Astrocyte (in vitro differentiated cells and primary cell): ENCODE data around the gene SEPTIN12. TPM values are rescaled to one million over a fixed set of nuclear protein-coding genes. Genes with fewer than 3 reads are reported as not detected.

ENCODE experiments used
- DNase-seq: peaks from one replicate; pipeline ENCODE4 v3.0.0-alpha.2; 2010; ENCODE audit warnings: low read depth
- FAIRE-seq: peaks from 2 replicates; lab custom pipeline; 2011; peaks lifted over from hg19 to GRCh38; lab: Jason Lieb, UNC
- H2AFZ ChIP-seq: 2 replicates; pipeline ENCODE4 v1.6.0; 2012; ENCODE audit warnings: low read depth, low read length, inconsistent platforms
- H3K27ac ChIP-seq: 2 replicates; pipeline ENCODE4 v1.5.1; 2011; ENCODE audit warnings: low read depth, low read length, inconsistent platforms
- H3K27me3 ChIP-seq: 2 replicates; pipeline ENCODE4 v1.6.0; 2011; ENCODE audit warnings: low read length, inconsistent platforms; ENCODE audit not compliant: insufficient read depth
- H3K36me3 ChIP-seq: 2 replicates; pipeline ENCODE4 v1.5.1; 2011; ENCODE audit warnings: low read length, inconsistent platforms; ENCODE audit not compliant: insufficient read depth
- H3K4me1 ChIP-seq: 2 replicates; pipeline ENCODE4 v1.5.1; 2011; ENCODE audit warnings: low read length, inconsistent platforms; ENCODE audit not compliant: insufficient read depth
- H3K4me2 ChIP-seq: 2 replicates; pipeline ENCODE4 v1.6.0; 2012; ENCODE audit warnings: low read length, inconsistent platforms
- H3K4me3 ChIP-seq: 2 replicates; pipeline ENCODE4 v1.5.1; 2011; ENCODE audit warnings: low read depth, mild to moderate bottlenecking, low read length, inconsistent platforms; ENCODE audit not compliant: insufficient read depth
- H3K79me2 ChIP-seq: 2 replicates; pipeline ENCODE4 v1.6.0; 2012; ENCODE audit warnings: mild to moderate bottlenecking, low read length, inconsistent platforms; ENCODE audit not compliant: insufficient read depth
- H3K9ac ChIP-seq: 2 replicates; pipeline ENCODE4 v1.6.0; 2012; ENCODE audit warnings: mild to moderate bottlenecking, low read length, inconsistent platforms
- H3K9me3 ChIP-seq: 2 replicates; pipeline ENCODE4 v1.5.1; 2012; ENCODE audit warnings: low read depth, mild to moderate bottlenecking, low read length, inconsistent platforms; ENCODE audit not compliant: insufficient read depth
- H4K20me1 ChIP-seq: 2 replicates; pipeline ENCODE4 v1.6.0; 2012; ENCODE audit warnings: low read length, inconsistent platforms; ENCODE audit not compliant: insufficient read depth
- H3K27ac Mint-ChIP-seq: one replicate; pipeline ENCODE4 v1.8.0; 2021; ENCODE audit warnings: mild to moderate bottlenecking, mixed read lengths; ENCODE audit not compliant: unreplicated experiment
- H3K27me3 Mint-ChIP-seq: one replicate; pipeline ENCODE4 v1.8.0; 2021; ENCODE audit warnings: low read depth, mixed read lengths; ENCODE audit not compliant: unreplicated experiment
- H3K36me3 Mint-ChIP-seq: one replicate; pipeline ENCODE4 v1.8.0; 2021; ENCODE audit warnings: low read depth, mixed read lengths; ENCODE audit not compliant: unreplicated experiment
- H3K4me1 Mint-ChIP-seq: one replicate; pipeline ENCODE4 v1.8.0; 2021; ENCODE audit warnings: low read depth, mixed read lengths; ENCODE audit not compliant: unreplicated experiment
- H3K4me3 Mint-ChIP-seq: one replicate; pipeline ENCODE4 v1.8.0; 2021; ENCODE audit warnings: mild to moderate bottlenecking, moderate library complexity, mixed read lengths; ENCODE audit not compliant: unreplicated experiment
- H3K9me3 Mint-ChIP-seq: one replicate; pipeline ENCODE4 v1.8.0; 2021; ENCODE audit warnings: mild to moderate bottlenecking, mixed read lengths; ENCODE audit not compliant: unreplicated experiment
- EZH2 ChIP-seq: IDR thresholded peaks from 2 replicates; pipeline ENCODE4 v1.6.1; 2012; ENCODE audit warnings: mild to moderate bottlenecking, low read length, inconsistent platforms; ENCODE audit not compliant: insufficient read depth
- total RNA-seq: library from RNA; stranded (reverse); gene quantifications from 2 replicates; pipeline ENCODE4 v1.2.1, GENCODE V29; 2021
- TF ChIP-seq, protein P1 (sequence below): IDR thresholded peaks from 2 replicates; pipeline ENCODE4 v1.5.1; 2011; ENCODE audit warnings: low read depth, mild to moderate bottlenecking, inconsistent platforms, low read length, moderate library complexity; ENCODE audit not compliant: insufficient read depth

The SEPTIN12 gene
- total RNA-seq, 1 donor from 2014 or later: 5.9 TPM

DNA sequence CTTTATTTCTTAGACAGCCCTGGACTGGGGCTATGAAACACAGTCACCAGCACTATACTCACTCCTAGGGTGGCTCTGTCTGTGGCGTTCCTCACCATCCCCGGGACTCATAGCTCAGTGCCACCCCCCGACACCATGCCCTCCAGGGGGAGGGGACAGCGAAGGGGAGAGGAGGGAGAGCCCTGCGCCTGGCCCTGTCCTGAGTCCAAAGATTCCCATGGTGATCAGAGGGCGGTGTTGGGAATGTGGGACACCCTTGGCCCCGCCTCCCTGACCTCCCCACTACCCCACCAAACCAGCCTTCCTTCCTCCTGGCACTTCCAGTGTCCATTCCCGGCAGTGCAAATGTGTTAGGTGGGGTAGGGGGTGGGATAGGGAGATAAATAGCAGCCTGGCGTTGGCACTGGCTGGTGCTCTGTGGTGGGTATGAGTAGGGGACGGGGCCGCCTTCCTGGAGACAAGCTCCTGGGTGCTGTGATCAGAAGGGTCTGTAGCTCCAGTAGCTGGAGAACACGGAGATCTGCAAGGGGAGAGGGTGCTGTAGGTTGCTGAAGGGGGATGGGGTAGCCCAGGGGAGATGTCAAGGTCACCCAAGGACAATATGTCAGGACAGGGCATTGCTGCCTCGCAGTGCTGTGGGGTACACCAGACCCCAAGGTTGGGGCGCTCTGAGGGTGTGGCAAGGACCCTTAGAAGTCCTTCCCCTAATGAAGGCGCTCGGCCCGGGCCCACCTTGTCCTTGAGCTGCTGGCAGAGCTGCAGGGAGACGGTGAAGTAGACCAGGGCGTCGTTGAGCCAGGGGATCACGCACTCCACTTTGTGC, 9.0 kb upstream of the SEPTIN12 start:
- Mint-ChIP-seq H3K27ac (no peak overlapping the region), H3K27me3 (no peaks in the 10 kb centered on the region), H3K4me3 (no peak overlapping the region), H3K36me3 (peaks cover 8% of the 10 kb centered on the region), H3K9me3 (no peaks in the 10 kb centered on the region), H3K4me1 (no peaks in the 10 kb centered on the region)
- H3K27me3 ChIP-seq: no peaks in the 10 kb centered on the region
- H3K27ac ChIP-seq: no peak overlapping the region
- FAIRE-seq (no peak), DNase-seq (no peak)
- H3K4me2 ChIP-seq: no peak overlapping the region
- H3K9ac ChIP-seq: no peak overlapping the region
- no peaks in the 10 kb centered on the region for H3K9me3 ChIP-seq
- H3K79me2 ChIP-seq: no peaks in the 10 kb centered on the region
- H4K20me1 ChIP-seq: peaks cover 16% of the 10 kb centered on the region
- no peak overlapping the region for H3K4me3 ChIP-seq
- peaks cover 8% of the 10 kb centered on the region for H3K4me1 ChIP-seq
- peaks cover 2% of the 10 kb centered on the region for H3K36me3 ChIP-seq
- TF ChIP-seq EZH2: no peak
- TF ChIP-seq, protein P1, sequence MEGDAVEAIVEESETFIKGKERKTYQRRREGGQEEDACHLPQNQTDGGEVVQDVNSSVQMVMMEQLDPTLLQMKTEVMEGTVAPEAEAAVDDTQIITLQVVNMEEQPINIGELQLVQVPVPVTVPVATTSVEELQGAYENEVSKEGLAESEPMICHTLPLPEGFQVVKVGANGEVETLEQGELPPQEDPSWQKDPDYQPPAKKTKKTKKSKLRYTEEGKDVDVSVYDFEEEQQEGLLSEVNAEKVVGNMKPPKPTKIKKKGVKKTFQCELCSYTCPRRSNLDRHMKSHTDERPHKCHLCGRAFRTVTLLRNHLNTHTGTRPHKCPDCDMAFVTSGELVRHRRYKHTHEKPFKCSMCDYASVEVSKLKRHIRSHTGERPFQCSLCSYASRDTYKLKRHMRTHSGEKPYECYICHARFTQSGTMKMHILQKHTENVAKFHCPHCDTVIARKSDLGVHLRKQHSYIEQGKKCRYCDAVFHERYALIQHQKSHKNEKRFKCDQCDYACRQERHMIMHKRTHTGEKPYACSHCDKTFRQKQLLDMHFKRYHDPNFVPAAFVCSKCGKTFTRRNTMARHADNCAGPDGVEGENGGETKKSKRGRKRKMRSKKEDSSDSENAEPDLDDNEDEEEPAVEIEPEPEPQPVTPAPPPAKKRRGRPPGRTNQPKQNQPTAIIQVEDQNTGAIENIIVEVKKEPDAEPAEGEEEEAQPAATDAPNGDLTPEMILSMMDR: no peak
- H2AFZ ChIP-seq: no peak overlapping the region

DNA sequence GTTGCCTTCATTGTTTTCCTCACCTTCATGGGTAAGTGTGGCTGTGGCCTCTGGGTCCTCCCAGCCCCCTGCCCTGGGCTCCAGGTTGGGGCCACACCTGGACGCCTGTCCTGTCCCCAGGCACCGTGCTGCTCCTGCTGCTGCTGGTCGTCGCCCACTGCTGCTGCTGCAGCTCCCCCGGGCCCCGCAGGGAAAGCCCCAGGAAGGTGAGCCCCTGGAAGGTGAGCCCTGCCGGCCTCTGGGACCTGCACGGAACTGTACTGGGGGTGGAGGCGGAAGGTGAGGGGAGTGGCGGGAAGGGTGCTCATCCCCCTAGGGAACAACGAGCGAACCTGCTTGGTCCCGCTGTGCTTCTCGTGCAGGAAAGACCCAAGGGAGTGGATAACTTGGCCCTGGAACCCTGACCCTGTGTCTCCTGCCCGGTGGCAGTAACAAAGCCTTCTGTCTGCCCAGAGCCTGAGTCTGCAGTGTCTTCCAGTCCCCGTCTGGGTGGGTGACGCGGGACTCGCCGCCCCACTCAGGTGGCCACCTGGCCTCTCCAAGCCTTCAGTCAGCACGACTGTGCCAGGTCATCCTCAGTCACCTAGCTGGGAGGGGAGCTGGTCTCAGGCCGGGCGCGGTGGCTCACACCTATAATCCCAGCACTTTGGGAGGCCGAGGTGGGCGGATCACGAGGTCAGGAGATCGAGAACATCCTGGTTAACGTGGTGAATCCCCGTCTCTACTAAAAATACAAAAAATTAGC, 7.9 kb upstream of the SEPTIN12 start:
- Mint-ChIP-seq H3K36me3 (peaks cover 8% of the 10 kb centered on the region), H3K27me3 (no peaks in the 10 kb centered on the region), H3K27ac (no peak overlapping the region), H3K4me3 (no peak overlapping the region), H3K4me1 (no peaks in the 10 kb centered on the region), H3K9me3 (peaks cover 3% of the 10 kb centered on the region)
- H3K4me1 ChIP-seq: no peaks in the 10 kb centered on the region
- H2AFZ ChIP-seq: no peak overlapping the region
- no peak overlapping the region for H3K27ac ChIP-seq
- TF ChIP-seq, protein P1: no peak
- TF ChIP-seq EZH2: no peak
- no peak for FAIRE-seq
- H3K4me2 ChIP-seq: no peak overlapping the region
- H3K27me3 ChIP-seq: no peaks in the 10 kb centered on the region
- no peak overlapping the region for H3K9ac ChIP-seq
- no peaks in the 10 kb centered on the region for H3K79me2 ChIP-seq
- H3K4me3 ChIP-seq: no peak overlapping the region
- no peak for DNase-seq
- H4K20me1 ChIP-seq: peaks cover 15% of the 10 kb centered on the region
- peaks cover 2% of the 10 kb centered on the region for H3K36me3 ChIP-seq
- H3K9me3 ChIP-seq: no peaks in the 10 kb centered on the region
